H9 (cell line): Measurements from ENCODE around the gene HOXD8. TPM values are rescaled to one million over a fixed set of nuclear protein-coding genes. Genes with fewer than 3 reads are reported as not detected.

ENCODE experiments used
- DNase-seq: peaks from one replicate; pipeline ENCODE4 v3.0.0-alpha.2; 2017
- H2AFZ ChIP-seq: one replicate; pipeline ENCODE4 v1.6.1; 2013; ENCODE audit warnings: mild to moderate bottlenecking, low read length, control low read depth, moderate library complexity
- H2AK5ac ChIP-seq: 2 replicates; pipeline ENCODE4 v1.6.1; 2013; ENCODE audit warnings: low read length, control low read depth, mixed read lengths; ENCODE audit not compliant: insufficient read length
- H2BK120ac ChIP-seq: one replicate; pipeline ENCODE4 v1.6.1; 2013; ENCODE audit warnings: low read depth, mild to moderate bottlenecking, low read length, control low read depth, inconsistent platforms; ENCODE audit not compliant: poor library complexity, severe bottlenecking
- H2BK12ac ChIP-seq: 2 replicates; pipeline ENCODE4 v1.6.1; 2013; ENCODE audit warnings: low read length, control low read depth, mixed read lengths, low read depth; ENCODE audit not compliant: insufficient read length
- H2BK15ac ChIP-seq: 2 replicates; pipeline ENCODE4 v1.6.1; 2013; ENCODE audit warnings: low read depth, low read length, control low read depth
- H2BK20ac ChIP-seq: one replicate; pipeline ENCODE4 v1.6.1; 2013; ENCODE audit warnings: low read depth, mild to moderate bottlenecking, low read length, control low read depth, inconsistent platforms; ENCODE audit not compliant: poor library complexity, severe bottlenecking
- H2BK5ac ChIP-seq: 2 replicates; pipeline ENCODE4 v1.6.1; 2013; ENCODE audit warnings: low read length, control low read depth, mixed read lengths; ENCODE audit not compliant: insufficient read length
- H3K14ac ChIP-seq: 2 replicates; pipeline ENCODE4 v1.6.1; 2013; ENCODE audit warnings: low read length, control low read depth; ENCODE audit not compliant: insufficient read depth
- H3K18ac ChIP-seq: 2 replicates; pipeline ENCODE4 v1.6.1; 2013; ENCODE audit warnings: low read depth, mild to moderate bottlenecking, mixed read lengths, low read length, control low read depth; ENCODE audit not compliant: insufficient read length
- H3K23ac ChIP-seq: 2 replicates; pipeline ENCODE4 v1.6.1; 2013; ENCODE audit warnings: low read length, control low read depth, mixed read lengths, low read depth; ENCODE audit not compliant: insufficient read length
- H3K23me2 ChIP-seq: 2 replicates; pipeline ENCODE4 v1.6.1; 2013; ENCODE audit warnings: low read depth, mild to moderate bottlenecking, mixed read lengths, low read length, control low read depth; ENCODE audit not compliant: insufficient read length, poor library complexity, severe bottlenecking
- H3K27ac ChIP-seq: 2 replicates; pipeline ENCODE4 v1.5.1; 2013; ENCODE audit warnings: low read length, control low read depth, mixed read lengths, low read depth; ENCODE audit not compliant: insufficient read length
- H3K27me3 ChIP-seq: 2 replicates; pipeline ENCODE4 v1.6.1; 2013; ENCODE audit warnings: low read length, control low read depth, inconsistent platforms; ENCODE audit not compliant: insufficient read depth
- H3K4ac ChIP-seq: 2 replicates; pipeline ENCODE4 v1.6.1; 2013; ENCODE audit warnings: low read depth, mild to moderate bottlenecking, control low read depth, inconsistent platforms, low read length, moderate library complexity
- H3K4me1 ChIP-seq: 2 replicates; pipeline ENCODE4 v1.6.1; 2013; ENCODE audit warnings: low read length, control low read depth, inconsistent platforms; ENCODE audit not compliant: insufficient read depth
- H3K4me2 ChIP-seq: 2 replicates; pipeline ENCODE4 v1.6.1; 2013; ENCODE audit warnings: low read length, control low read depth, mixed read lengths; ENCODE audit not compliant: insufficient read length, insufficient read depth
- H3K56ac ChIP-seq: 2 replicates; pipeline ENCODE4 v1.6.1; 2013; ENCODE audit warnings: low read depth, mild to moderate bottlenecking, mixed read lengths, low read length, control low read depth; ENCODE audit not compliant: insufficient read length
- H3K79me1 ChIP-seq: 2 replicates; pipeline ENCODE4 v1.6.1; 2013; ENCODE audit warnings: low read depth, mild to moderate bottlenecking, moderate library complexity, low read length, control low read depth, inconsistent platforms; ENCODE audit not compliant: insufficient read depth, poor library complexity, severe bottlenecking
- H3K79me2 ChIP-seq: 2 replicates; pipeline ENCODE4 v1.6.1; 2013; ENCODE audit warnings: low read length, control low read depth, inconsistent platforms; ENCODE audit not compliant: insufficient read depth
- H3K9ac ChIP-seq: 2 replicates; pipeline ENCODE4 v1.6.1; 2013; ENCODE audit warnings: low read length, control low read depth, mixed read lengths; ENCODE audit not compliant: insufficient read length; ENCODE audit errors: extremely low read depth
- H3K9me3 ChIP-seq: one replicate; pipeline ENCODE4 v1.6.1; 2013; ENCODE audit warnings: low read depth, low read length, inconsistent platforms; ENCODE audit not compliant: control insufficient read depth
- H3T11ph ChIP-seq: one replicate; pipeline ENCODE4 v1.6.1; 2013; ENCODE audit warnings: mild to moderate bottlenecking, low read length, control low read depth, inconsistent platforms
- H4K20me1 ChIP-seq: one replicate; pipeline ENCODE4 v1.6.1; 2013; ENCODE audit not compliant: control insufficient read depth, insufficient read length, insufficient read depth
- H4K5ac ChIP-seq: 2 replicates; pipeline ENCODE4 v1.6.1; 2013; ENCODE audit warnings: low read depth, mild to moderate bottlenecking, mixed read lengths, low read length, control low read depth; ENCODE audit not compliant: insufficient read length
- H4K8ac ChIP-seq: replicated peaks from 2 replicates; pipeline ENCODE4 v1.6.1; 2013; ENCODE audit warnings: low read length, control low read depth, mixed read lengths, low read depth; ENCODE audit not compliant: insufficient read length
- H4K91ac ChIP-seq: 2 replicates; pipeline ENCODE4 v1.6.1; 2013; ENCODE audit warnings: low read depth, mild to moderate bottlenecking, moderate library complexity, mixed read lengths, low read length, control low read depth; ENCODE audit not compliant: insufficient read length
- H3K27ac Mint-ChIP-seq, 3 experiments: 2 replicates in 2 of 3; 3 replicates in 1 of 3; pipeline ENCODE4 v1.8.0; 2020 to 2021; ENCODE audit warnings: mixed read lengths in 3 of 3, mild to moderate bottlenecking in 1 of 3, moderate library complexity in 1 of 3
- H3K27me3 Mint-ChIP-seq: 2 replicates; pipeline ENCODE4 v1.8.0; 2021; ENCODE audit warnings: low read depth, mild to moderate bottlenecking, moderate library complexity, mixed read lengths
- H3K36me3 Mint-ChIP-seq, 3 experiments: 2 replicates in 2 of 3; 3 replicates in 1 of 3; pipeline ENCODE4 v1.8.0; 2020 to 2021; ENCODE audit warnings: low read depth in 3 of 3, mixed read lengths in 3 of 3; ENCODE audit not compliant: insufficient read depth in 1 of 3
- H3K4me1 Mint-ChIP-seq, 2 experiments: 2 replicates each; pipeline ENCODE4 v1.8.0; 2020; ENCODE audit warnings: mixed read lengths in 2 of 2
- H3K4me3 Mint-ChIP-seq, 2 experiments: 2 replicates in 1 of 2; 3 replicates in 1 of 2; pipeline ENCODE4 v1.8.0; 2020 to 2021; ENCODE audit warnings: mild to moderate bottlenecking in 2 of 2, mixed read lengths in 2 of 2, moderate library complexity in 1 of 2
- H3K9me3 Mint-ChIP-seq, 2 experiments: 2 replicates in 1 of 2; 3 replicates in 1 of 2; pipeline ENCODE4 v1.8.0; 2020; ENCODE audit warnings: mild to moderate bottlenecking in 2 of 2, mixed read lengths in 2 of 2, moderate library complexity in 1 of 2
- CTCF ChIP-seq: fragments of 200-600 bp; sonication (generic); conservative IDR thresholded peaks from 3 replicates; pipeline ENCODE4 v1.8.0; 2021; ENCODE audit warnings: antibody characterized with exemption, mild to moderate bottlenecking
- WGBS: extraction: QIAGEN DNeasy Blood & Tissue Kit; methylation state at CpG from one replicate; pipeline ENCODE4 v1.1.7; 2013; ENCODE audit warnings: missing lambda C conversion rate, low lambda C conversion rate, mixed read lengths; ENCODE audit not compliant: insufficient read length; ENCODE audit errors: extremely low coverage; 5-methylcytosine and 5-hydroxymethylcytosine counted together
- total RNA-seq: library from RNA; stranded (reverse); gene quantifications from 2 replicates; pipeline ENCODE4 v1.2.1, GENCODE V29; 2021

HOXD8 gene
- total RNA-seq, 1 experiment from 2014 or later: not detected

GRCh38 chr2:176169181-176169580 is 39.7 kb downstream of the HOXD8 start:
- Histone ChIP-seq H2BK15ac (no peak overlapping the region), H4K8ac (no peak overlapping the region), H3K14ac (no peak overlapping the region), H3K27me3 (peaks cover 97% of the 10 kb centered on the region), H4K91ac (no peak overlapping the region), H3K9ac (no peak overlapping the region), H3K4me2 (no peak overlapping the region), H3K4ac (no peak overlapping the region), H3K79me1 (no peaks in the 10 kb centered on the region), H3K56ac (no peak overlapping the region), H3T11ph (no peak overlapping the region), H3K18ac (no peak overlapping the region), H2AK5ac (no peak overlapping the region), H4K20me1 (no peaks in the 10 kb centered on the region), H3K4me1 (no peaks in the 10 kb centered on the region), H3K27ac (no peak overlapping the region), H2BK5ac (no peak overlapping the region), H2BK12ac (no peak overlapping the region), H2BK20ac (no peak overlapping the region), H4K5ac (no peak overlapping the region), H3K9me3 (no peaks in the 10 kb centered on the region), H3K23ac (no peak overlapping the region), H3K79me2 (no peaks in the 10 kb centered on the region), H2AFZ (no peak overlapping the region), H2BK120ac (no peak overlapping the region), H3K23me2 (no peaks in the 10 kb centered on the region)
- H3K27ac Mint-ChIP-seq: no peak overlapping the region
- peaks cover 2 to 25% of the 10 kb centered on the region in 2 experiments; a peak in 3 of 4 replicates for H3K4me1 Mint-ChIP-seq
- no peaks in the 10 kb centered on the region; a peak in 1 of 7 replicates for H3K36me3 Mint-ChIP-seq
- DNase-seq: no peak
- no peak overlapping the region for H3K4me3 Mint-ChIP-seq
- H3K9me3 Mint-ChIP-seq: peaks cover 0 to 12% of the 10 kb centered on the region in 2 experiments; a peak in 3 of 5 replicates
- no CpG with 5 or more reads among the region's 5 CpGs for WGBS
- H3K27me3 Mint-ChIP-seq: peaks cover 100% of the 10 kb centered on the region
- no peak for TF ChIP-seq CTCF
